ENCODE results near the gene DMBT1. TPM values are rescaled to one million over a fixed set of nuclear protein-coding genes. Genes with fewer than 3 reads are reported as not detected.
"Not testable (repeated sequence)": the region's sequence is repeated elsewhere in the genome, so short reads cannot be mapped to it uniquely, and the experiment has no call there.

Gene DMBT1
- total RNA-seq, 1 donor from 2014 or later = not detected

DNA sequence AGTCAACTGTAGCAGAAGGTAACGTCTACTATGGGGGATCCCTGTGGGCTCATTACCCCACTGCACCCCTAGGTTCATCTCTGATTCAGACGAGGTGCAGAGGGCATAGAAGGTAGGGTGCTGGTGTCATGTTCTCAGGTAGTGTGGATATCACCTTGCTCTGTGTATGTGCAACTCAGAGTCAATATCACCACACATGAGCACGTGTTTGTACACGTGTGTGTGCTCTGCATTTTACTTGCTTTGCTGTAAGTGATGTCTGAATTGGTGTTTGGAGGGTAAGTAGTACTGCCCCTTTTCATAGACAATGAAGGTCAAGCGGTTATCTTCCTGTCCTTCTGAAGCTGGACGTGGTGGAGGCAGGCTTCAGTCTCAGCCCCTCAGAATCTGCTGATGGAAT is 10.4 kb downstream of the DMBT1 start:
- no peaks in the 10 kb centered on the region for H3K27me3 Mint-ChIP-seq (ENCODE audit: low read depth)
- no peaks in the 10 kb centered on the region for H3K36me3 Mint-ChIP-seq (ENCODE audit: low read depth)
- intact Hi-C loops (cut with micrococcal nuclease) = no loop called here
- peaks cover 1% of the 10 kb centered on the region for H3K4me1 Mint-ChIP-seq (ENCODE audit: low read depth)
- H3K4me3 Mint-ChIP-seq (ENCODE audit: low read depth) = no peak overlapping the region
- no peak for DNase-seq (ENCODE audit: low spot score)
- no peak overlapping the region for H3K27ac Mint-ChIP-seq
- no peaks in the 10 kb centered on the region for H3K9me3 Mint-ChIP-seq

DNA sequence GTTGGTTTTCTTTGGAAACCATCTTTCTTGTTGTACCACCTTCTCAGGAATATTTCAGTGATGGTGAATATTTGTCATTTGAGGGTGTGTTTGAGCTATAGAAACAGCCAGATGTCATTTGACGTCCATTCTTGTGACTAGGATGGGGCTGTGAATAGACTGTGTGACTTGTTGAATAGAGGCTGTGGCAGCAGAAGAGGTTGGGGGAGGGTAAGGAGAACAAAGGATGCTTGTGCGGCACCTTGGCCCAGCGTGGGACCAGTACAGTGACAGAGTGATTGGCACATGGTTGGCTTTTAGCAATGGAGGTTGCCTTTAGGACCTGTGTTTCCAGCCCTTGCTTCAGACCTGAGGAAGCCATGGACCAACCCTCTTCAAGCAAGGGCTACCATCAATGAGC is 11.3 kb downstream of the DMBT1 start:
- Mint-ChIP-seq H3K4me3 (ENCODE audit: low read depth) (no peak overlapping the region), H3K27me3 (ENCODE audit: low read depth) (no peaks in the 10 kb centered on the region), H3K36me3 (ENCODE audit: low read depth) (no peaks in the 10 kb centered on the region), H3K4me1 (ENCODE audit: low read depth) (no peaks in the 10 kb centered on the region), H3K27ac (no peak overlapping the region), H3K9me3 (no peaks in the 10 kb centered on the region)
- intact Hi-C loops (cut with micrococcal nuclease) = no loop called here
- DNase-seq (ENCODE audit: low spot score) = no peak

DNA sequence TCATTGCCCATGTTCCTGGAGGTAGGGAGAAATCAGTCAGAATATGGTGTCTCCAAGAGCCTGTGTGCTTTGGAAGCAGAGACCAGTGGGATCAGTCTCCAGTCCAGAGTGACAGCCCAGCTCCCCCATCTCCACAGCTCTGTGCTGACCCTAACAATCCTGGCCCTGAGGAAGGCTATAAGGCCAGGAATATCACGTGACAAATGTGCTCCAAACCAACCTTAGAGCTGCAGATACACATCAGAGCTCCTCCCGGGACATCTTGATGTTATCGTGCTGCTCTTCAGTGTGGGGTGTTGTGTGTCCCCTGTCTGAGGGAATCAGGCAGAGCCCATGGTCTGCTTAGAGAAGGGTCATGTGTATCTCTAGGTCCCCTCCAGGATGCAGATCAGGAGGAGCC is 15.2 kb downstream of the DMBT1 start:
- DNase-seq (ENCODE audit: low spot score) = no peak
- no peaks in the 10 kb centered on the region for H3K9me3 Mint-ChIP-seq
- no peaks in the 10 kb centered on the region for H3K4me1 Mint-ChIP-seq (ENCODE audit: low read depth)
- no peak overlapping the region for H3K27ac Mint-ChIP-seq
- intact Hi-C loops (cut with micrococcal nuclease) = no loop called here
- no peaks in the 10 kb centered on the region for H3K27me3 Mint-ChIP-seq (ENCODE audit: low read depth)
- H3K36me3 Mint-ChIP-seq (ENCODE audit: low read depth) = no peaks in the 10 kb centered on the region
- no peak overlapping the region for H3K4me3 Mint-ChIP-seq (ENCODE audit: low read depth)

GRCh38 chr10:122576291-122576690 is 15.7 kb downstream of the DMBT1 start:
- H3K27me3 Mint-ChIP-seq (ENCODE audit: low read depth) = no peaks in the 10 kb centered on the region
- no peaks in the 10 kb centered on the region for H3K4me1 Mint-ChIP-seq (ENCODE audit: low read depth)
- H3K36me3 Mint-ChIP-seq (ENCODE audit: low read depth) = no peaks in the 10 kb centered on the region
- no peak overlapping the region for H3K4me3 Mint-ChIP-seq (ENCODE audit: low read depth)
- DNase-seq (ENCODE audit: low spot score) = no peak
- no peak overlapping the region for H3K27ac Mint-ChIP-seq
- no peaks in the 10 kb centered on the region for H3K9me3 Mint-ChIP-seq
- intact Hi-C loops (cut with micrococcal nuclease) = no loop called here

- intact Hi-C loops (cut with micrococcal nuclease) = no loop called here
- H3K36me3 Mint-ChIP-seq (ENCODE audit: low read depth) = no peaks in the 10 kb centered on the region
- no peak overlapping the region for H3K4me3 Mint-ChIP-seq (ENCODE audit: low read depth)
- no peak for DNase-seq (ENCODE audit: low spot score)
- no peaks in the 10 kb centered on the region for H3K4me1 Mint-ChIP-seq (ENCODE audit: low read depth)
- H3K9me3 Mint-ChIP-seq = no peaks in the 10 kb centered on the region
- no peaks in the 10 kb centered on the region for H3K27me3 Mint-ChIP-seq (ENCODE audit: low read depth)
- H3K27ac Mint-ChIP-seq = no peak overlapping the region
These were observed 16.8 kb downstream of the DMBT1 start for GRCh38 chr10:122577311-122577885.

DNA sequence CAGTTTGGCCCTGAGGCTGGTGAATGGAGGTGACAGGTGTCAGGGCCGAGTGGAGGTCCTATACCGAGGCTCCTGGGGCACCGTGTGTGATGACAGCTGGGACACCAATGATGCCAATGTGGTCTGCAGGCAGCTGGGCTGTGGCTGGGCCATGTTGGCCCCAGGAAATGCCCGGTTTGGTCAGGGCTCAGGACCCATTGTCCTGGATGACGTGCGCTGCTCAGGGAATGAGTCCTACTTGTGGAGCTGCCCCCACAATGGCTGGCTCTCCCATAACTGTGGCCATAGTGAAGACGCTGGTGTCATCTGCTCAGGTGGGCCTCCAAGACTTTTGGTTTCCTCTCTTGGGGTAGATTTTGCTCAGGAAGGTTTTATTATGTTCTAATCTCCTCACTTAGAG is 25.5 kb downstream of the DMBT1 start:
- H3K27me3 Mint-ChIP-seq (ENCODE audit: low read depth) = not testable (repeated sequence)

DNA sequence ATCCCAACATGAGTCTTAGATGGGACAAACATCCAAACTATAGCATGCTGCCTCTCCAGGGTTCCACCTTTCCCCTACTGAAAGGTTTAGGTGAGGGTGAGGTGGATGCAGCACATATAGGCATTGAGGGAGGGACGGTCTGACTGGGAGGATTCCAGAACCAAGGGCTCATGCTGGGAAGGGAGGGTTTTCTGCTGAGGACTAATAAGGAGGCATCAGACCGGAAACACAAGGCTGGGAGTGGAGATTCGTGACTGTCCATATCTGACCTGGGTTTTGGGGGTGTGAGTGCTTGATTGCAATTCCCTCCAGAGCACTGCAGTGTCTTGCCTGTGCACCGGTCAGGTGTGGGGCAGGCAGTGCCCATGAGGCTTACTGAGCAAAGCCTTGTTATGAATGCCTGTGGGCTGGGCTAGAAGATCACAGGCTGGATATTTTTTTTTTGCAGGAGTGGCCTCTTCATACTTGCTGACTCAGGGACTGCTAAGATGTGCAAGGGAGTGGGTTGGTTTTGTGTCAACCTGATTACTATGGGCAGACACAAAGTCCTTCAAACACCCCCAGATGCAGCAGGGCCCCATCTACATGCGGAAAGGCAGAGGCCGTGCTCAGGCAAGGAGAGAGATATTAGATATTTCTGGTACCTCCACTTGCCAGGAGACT is 26.7 kb downstream of the DMBT1 start:
- intact Hi-C loops (cut with micrococcal nuclease) = no loop called here
- no peak overlapping the region for H3K27ac Mint-ChIP-seq
- H3K36me3 Mint-ChIP-seq (ENCODE audit: low read depth) = no peaks in the 10 kb centered on the region
- no peaks in the 10 kb centered on the region for H3K27me3 Mint-ChIP-seq (ENCODE audit: low read depth)
- no peak overlapping the region for H3K4me3 Mint-ChIP-seq (ENCODE audit: low read depth)
- H3K4me1 Mint-ChIP-seq (ENCODE audit: low read depth) = no peaks in the 10 kb centered on the region
- DNase-seq (ENCODE audit: low spot score) = no peak
- no peaks in the 10 kb centered on the region for H3K9me3 Mint-ChIP-seq

More for the DNA sequence above, 25.5 kb downstream of the DMBT1 start:
- H3K4me3 Mint-ChIP-seq (ENCODE audit: low read depth); H3K27ac Mint-ChIP-seq; H3K9me3 Mint-ChIP-seq; H3K4me1 Mint-ChIP-seq (ENCODE audit: low read depth); DNase-seq (ENCODE audit: low spot score); intact Hi-C loops (cut with micrococcal nuclease); H3K36me3 Mint-ChIP-seq (ENCODE audit: low read depth): not testable (repeated sequence)

- Mint-ChIP-seq H3K9me3 (no peaks in the 10 kb centered on the region), H3K27ac (no peak overlapping the region), H3K36me3 (ENCODE audit: low read depth) (no peaks in the 10 kb centered on the region), H3K4me3 (ENCODE audit: low read depth) (no peak overlapping the region), H3K27me3 (ENCODE audit: low read depth) (no peaks in the 10 kb centered on the region), H3K4me1 (ENCODE audit: low read depth) (no peaks in the 10 kb centered on the region)
- intact Hi-C loops (cut with micrococcal nuclease) = no loop called here
- DNase-seq (ENCODE audit: low spot score) = no peak
These were observed 27.8 kb downstream of the DMBT1 start for GRCh38 chr10:122588381-122588780.

- Mint-ChIP-seq H3K27ac (no peak overlapping the region), H3K27me3 (ENCODE audit: low read depth) (no peaks in the 10 kb centered on the region), H3K9me3 (no peaks in the 10 kb centered on the region), H3K4me3 (ENCODE audit: low read depth) (no peak overlapping the region), H3K36me3 (ENCODE audit: low read depth) (no peaks in the 10 kb centered on the region), H3K4me1 (ENCODE audit: low read depth) (no peaks in the 10 kb centered on the region)
- DNase-seq (ENCODE audit: low spot score) = no peak
- intact Hi-C loops (cut with micrococcal nuclease) = no loop called here
These were observed 29.6 kb downstream of the DMBT1 start for GRCh38 chr10:122590153-122590552.

- Mint-ChIP-seq H3K36me3 (ENCODE audit: low read depth) (no peaks in the 10 kb centered on the region), H3K27ac (no peak overlapping the region), H3K4me3 (ENCODE audit: low read depth) (no peak overlapping the region), H3K27me3 (ENCODE audit: low read depth) (no peaks in the 10 kb centered on the region), H3K4me1 (ENCODE audit: low read depth) (no peaks in the 10 kb centered on the region), H3K9me3 (no peaks in the 10 kb centered on the region)
- no peak for DNase-seq (ENCODE audit: low spot score)
- intact Hi-C loops (cut with micrococcal nuclease) = no loop called here
These were observed 31.2 kb downstream of the DMBT1 start for GRCh38 chr10:122591736-122592135.

DNA sequence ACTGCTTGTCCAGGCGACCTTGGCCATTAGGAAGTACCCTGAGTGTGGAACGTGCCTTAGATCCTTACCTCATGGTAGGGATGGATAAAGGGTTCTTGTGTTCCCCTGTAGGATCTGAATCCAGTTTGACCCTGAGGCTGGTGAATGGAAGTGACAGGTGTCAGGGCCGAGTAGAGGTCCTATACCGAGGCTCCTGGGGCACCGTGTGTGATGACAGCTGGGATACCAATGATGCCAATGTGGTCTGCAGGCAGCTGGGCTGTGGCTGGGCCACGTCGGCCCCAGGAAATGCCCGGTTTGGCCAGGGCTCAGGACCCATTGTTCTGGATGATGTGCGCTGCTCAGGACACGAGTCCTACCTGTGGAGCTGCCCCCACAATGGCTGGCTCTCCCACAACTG is 31.6 kb downstream of the DMBT1 start:
- no peak for DNase-seq (ENCODE audit: low spot score)
- H3K9me3 Mint-ChIP-seq = no peaks in the 10 kb centered on the region
- no peak overlapping the region for H3K27ac Mint-ChIP-seq
- H3K4me3 Mint-ChIP-seq (ENCODE audit: low read depth) = no peak overlapping the region
- H3K4me1 Mint-ChIP-seq (ENCODE audit: low read depth) = no peaks in the 10 kb centered on the region
- H3K27me3 Mint-ChIP-seq (ENCODE audit: low read depth) = no peaks in the 10 kb centered on the region
- intact Hi-C loops (cut with micrococcal nuclease) = no loop called here
- H3K36me3 Mint-ChIP-seq (ENCODE audit: low read depth) = no peaks in the 10 kb centered on the region

GRCh38 chr10:122617476-122618270 is 57.1 kb downstream of the DMBT1 start:
- no peak for DNase-seq (ENCODE audit: low spot score)
- intact Hi-C loops (cut with micrococcal nuclease) = no loop called here
- Mint-ChIP-seq H3K27me3 (ENCODE audit: low read depth) (no peaks in the 10 kb centered on the region), H3K9me3 (no peaks in the 10 kb centered on the region), H3K4me1 (ENCODE audit: low read depth) (no peaks in the 10 kb centered on the region), H3K4me3 (ENCODE audit: low read depth) (no peak overlapping the region), H3K36me3 (ENCODE audit: low read depth) (no peaks in the 10 kb centered on the region), H3K27ac (no peak overlapping the region)

DNA sequence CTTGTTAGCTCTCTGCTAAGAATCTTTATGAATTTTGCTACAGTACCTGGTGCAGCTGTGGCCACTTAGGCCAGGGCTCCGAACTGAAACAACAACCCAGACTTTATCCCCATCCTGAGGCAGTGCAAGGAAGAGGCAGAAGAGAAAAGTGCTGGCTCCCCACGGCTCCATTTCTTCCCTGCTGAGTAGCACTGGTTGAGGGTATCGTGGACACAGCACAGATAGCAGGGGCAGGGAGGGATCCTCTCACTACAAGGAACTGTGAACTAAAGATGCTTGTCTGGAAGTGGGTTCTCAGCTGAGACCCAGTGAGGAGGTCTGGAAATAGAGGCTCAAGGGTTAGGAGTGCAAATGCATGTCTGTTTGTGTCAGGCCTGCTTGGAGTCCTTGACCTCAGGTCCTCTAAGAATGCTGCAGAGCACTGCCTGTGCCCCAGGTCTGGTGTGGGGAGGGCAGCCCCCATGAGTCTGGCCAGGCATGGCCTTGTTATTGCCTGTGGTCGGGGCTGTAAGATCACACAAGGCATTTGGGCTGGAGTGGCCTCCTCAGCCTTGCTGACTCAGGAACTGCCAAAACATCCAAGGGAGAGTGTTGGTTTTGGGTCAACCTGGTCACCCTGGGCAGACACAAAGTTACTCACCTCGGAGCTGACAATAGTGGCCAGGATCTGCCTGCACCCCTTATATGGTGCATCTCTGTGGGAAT is 58.1 kb downstream of the DMBT1 start:
- no peak overlapping the region for H3K27ac Mint-ChIP-seq
- H3K4me1 Mint-ChIP-seq (ENCODE audit: low read depth) = no peaks in the 10 kb centered on the region
- H3K36me3 Mint-ChIP-seq (ENCODE audit: low read depth) = no peaks in the 10 kb centered on the region
- H3K9me3 Mint-ChIP-seq = no peaks in the 10 kb centered on the region
- H3K4me3 Mint-ChIP-seq (ENCODE audit: low read depth) = no peak overlapping the region
- no peak for DNase-seq (ENCODE audit: low spot score)
- intact Hi-C loops (cut with micrococcal nuclease) = no loop called here
- H3K27me3 Mint-ChIP-seq (ENCODE audit: low read depth) = no peaks in the 10 kb centered on the region
